Thoracic aorta (tissue), 2 donors: ENCODE measurements around the gene SMIM35. TPM values are rescaled to one million over a fixed set of nuclear protein-coding genes. Genes with fewer than 3 reads are reported as not detected.

Experiments
- ATAC-seq: fragments of 150-250 bp; one replicate; pipeline ENCODE4 v1.8.0; 2017; ENCODE audit warnings: low read depth; ENCODE audit not compliant: insufficient number of reproducible peaks, low FRiP score
- DNase-seq: peaks from one replicate; pipeline ENCODE4 v3.0.0-alpha.2; 2020; ENCODE audit warnings: low spot score
- H3K27ac ChIP-seq, 2 donors: fragments of 200-600 bp; sonication (generic); 1 replicate in 1 of 2; 2 replicates in 1 of 2; pipeline ENCODE4 v1.5.1; 2016; ENCODE audit warnings: mild to moderate bottlenecking in 2 of 2, moderate library complexity in 2 of 2
- H3K27me3 ChIP-seq: fragments of 200-600 bp; sonication (generic); replicated peaks from 2 replicates; pipeline ENCODE4 v1.6.0; 2016; ENCODE audit warnings: mild to moderate bottlenecking; ENCODE audit not compliant: insufficient read depth
- H3K36me3 ChIP-seq: fragments of 200-600 bp; sonication (generic); one replicate; pipeline ENCODE4 v1.5.1; 2016
- H3K4me1 ChIP-seq, 2 donors: fragments of 200-600 bp; sonication (generic); 1 replicate in 1 of 2; 2 replicates in 1 of 2; pipeline versions ENCODE4 v1.5.1 to v1.6.0; 2016; ENCODE audit warnings: low read depth in 2 of 2, mild to moderate bottlenecking in 1 of 2; ENCODE audit not compliant: control insufficient read depth in 1 of 2
- H3K4me3 ChIP-seq: fragments of 200-600 bp; sonication (generic); 2 replicates; pipeline ENCODE4 v1.5.1; 2016; ENCODE audit warnings: mild to moderate bottlenecking
- H3K9me3 ChIP-seq: fragments of 200-600 bp; sonication (generic); 2 replicates; pipeline ENCODE4 v1.5.1; 2016
- total RNA-seq, 2 donors: library from RNA; depleted of rRNA; stranded (reverse); fragments of >200 nt; gene quantifications; one replicate each; pipeline versions ENCODE4 v1.1.0 to v1.2.3, GENCODE V29; 2016
- TF ChIP-seq, protein P1 (sequence below): fragments of 200-600 bp; sonication (generic); IDR thresholded peaks from one replicate; pipeline ENCODE4 v1.5.1; 2019; ENCODE audit warnings: antibody characterized with exemption

The SMIM35 gene
- total RNA-seq, 2 donors from 2014 or later = not detected

DNA sequence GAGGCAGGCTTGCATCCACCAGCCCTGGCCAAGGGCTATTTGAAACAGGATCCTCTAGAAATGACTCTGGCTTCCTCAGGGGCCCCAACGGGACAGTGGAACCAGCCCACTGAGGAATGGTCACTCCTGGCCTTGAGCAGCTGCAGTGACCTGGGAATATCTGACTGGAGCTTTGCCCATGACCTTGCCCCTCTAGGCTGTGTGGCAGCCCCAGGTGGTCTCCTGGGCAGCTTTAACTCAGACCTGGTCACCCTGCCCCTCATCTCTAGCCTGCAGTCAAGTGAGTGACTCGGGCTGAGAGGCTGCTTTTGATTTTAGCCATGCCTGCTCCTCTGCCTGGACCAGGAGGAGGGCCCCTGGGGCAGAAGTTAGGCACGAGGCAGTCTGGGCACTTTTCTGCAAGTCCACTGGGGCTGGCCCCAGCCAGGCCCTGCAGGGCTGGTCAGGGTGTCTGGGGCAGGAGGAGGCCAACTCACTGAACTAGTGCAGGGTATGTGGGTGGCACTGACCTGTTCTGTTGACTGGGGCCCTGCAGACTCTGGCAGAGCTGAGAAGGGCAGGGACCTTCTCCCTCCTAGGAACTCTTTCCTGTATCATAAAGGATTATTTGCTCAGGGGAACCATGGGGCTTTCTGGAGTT, 87.3 kb downstream of the SMIM35 start:
- Histone ChIP-seq H3K4me1 (no peaks in the 10 kb centered on the region), H3K36me3 (no peaks in the 10 kb centered on the region), H3K4me3 (no peak overlapping the region), H3K27me3 (no peaks in the 10 kb centered on the region), H3K9me3 (no peaks in the 10 kb centered on the region), H3K27ac (no peak overlapping the region)
- TF ChIP-seq, protein P1, sequence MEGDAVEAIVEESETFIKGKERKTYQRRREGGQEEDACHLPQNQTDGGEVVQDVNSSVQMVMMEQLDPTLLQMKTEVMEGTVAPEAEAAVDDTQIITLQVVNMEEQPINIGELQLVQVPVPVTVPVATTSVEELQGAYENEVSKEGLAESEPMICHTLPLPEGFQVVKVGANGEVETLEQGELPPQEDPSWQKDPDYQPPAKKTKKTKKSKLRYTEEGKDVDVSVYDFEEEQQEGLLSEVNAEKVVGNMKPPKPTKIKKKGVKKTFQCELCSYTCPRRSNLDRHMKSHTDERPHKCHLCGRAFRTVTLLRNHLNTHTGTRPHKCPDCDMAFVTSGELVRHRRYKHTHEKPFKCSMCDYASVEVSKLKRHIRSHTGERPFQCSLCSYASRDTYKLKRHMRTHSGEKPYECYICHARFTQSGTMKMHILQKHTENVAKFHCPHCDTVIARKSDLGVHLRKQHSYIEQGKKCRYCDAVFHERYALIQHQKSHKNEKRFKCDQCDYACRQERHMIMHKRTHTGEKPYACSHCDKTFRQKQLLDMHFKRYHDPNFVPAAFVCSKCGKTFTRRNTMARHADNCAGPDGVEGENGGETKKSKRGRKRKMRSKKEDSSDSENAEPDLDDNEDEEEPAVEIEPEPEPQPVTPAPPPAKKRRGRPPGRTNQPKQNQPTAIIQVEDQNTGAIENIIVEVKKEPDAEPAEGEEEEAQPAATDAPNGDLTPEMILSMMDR = no peak
- no peak for DNase-seq
- no peak for ATAC-seq

DNA sequence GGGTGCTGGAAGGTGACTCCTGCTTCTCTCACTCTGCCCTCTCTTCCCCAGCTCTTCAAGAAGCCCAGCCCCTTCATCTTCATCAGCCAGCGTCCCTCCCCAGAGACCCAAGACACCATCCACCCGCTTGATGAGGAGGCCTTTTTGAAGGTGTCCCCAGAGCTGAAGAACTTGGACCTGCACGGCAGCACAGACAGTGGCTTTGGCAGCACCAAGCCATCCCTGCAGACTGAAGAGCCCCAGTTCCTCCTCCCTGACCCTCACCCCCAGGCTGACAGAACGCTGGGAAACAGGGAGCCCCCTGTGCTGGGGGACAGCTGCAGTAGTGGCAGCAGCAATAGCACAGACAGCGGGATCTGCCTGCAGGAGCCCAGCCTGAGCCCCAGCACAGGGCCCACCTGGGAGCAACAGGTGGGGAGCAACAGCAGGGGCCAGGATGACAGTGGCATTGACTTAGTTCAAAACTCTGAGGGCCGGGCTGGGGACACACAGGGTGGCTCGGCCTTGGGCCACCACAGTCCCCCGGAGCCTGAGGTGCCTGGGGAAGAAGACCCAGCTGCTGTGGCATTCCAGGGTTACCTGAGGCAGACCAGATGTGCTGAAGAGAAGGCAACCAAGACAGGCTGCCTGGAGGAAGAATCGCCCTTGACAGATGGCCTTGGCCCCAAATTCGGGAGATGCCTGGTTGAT, 88.0 kb downstream of the SMIM35 start:
- no peak overlapping the region for H3K27ac ChIP-seq
- no peak for ATAC-seq
- no peaks in the 10 kb centered on the region for H3K36me3 ChIP-seq
- H3K27me3 ChIP-seq = no peaks in the 10 kb centered on the region
- TF ChIP-seq, protein P1 = no peak
- no peak for DNase-seq
- no peak overlapping the region for H3K4me3 ChIP-seq
- H3K9me3 ChIP-seq = no peaks in the 10 kb centered on the region
- no peaks in the 10 kb centered on the region for H3K4me1 ChIP-seq

DNA sequence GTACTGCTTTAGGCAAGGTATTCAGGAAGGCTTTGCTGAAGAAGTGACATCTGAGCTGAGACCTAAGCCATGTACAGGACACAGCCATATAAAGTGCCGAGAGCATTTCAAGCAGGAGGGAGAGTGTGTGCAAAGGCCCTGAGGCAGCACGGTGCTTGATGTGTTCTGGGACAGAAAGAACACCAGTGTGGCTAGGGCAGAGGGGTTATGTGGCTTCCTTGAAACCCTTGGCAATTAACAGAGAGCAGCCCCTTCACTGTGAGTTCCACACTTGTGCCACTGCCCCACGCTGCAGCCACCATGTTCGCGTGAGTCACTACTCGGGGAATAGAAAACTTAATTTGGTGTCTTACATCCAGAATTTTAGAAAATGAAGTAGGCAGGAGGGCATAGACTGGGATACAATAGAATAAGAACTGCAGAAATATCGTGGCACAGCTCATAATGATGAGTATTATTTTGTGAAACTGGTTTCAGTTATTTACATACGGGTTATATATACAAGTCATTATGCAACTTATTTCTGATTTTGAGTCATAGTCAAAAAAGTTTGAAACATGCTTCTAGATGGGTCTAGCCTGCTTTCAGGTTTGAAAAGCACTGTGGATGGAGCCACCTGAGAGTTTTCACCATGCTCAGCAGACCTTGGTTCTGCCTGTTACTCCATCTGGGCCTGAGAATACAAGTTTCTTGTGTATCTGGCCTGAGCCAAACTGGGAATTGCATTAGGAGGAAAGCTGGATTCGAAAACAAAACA, 88.8 kb downstream of the SMIM35 start:
- no peaks in the 10 kb centered on the region for H3K36me3 ChIP-seq
- H3K27me3 ChIP-seq = no peaks in the 10 kb centered on the region
- ATAC-seq (no peak), DNase-seq (no peak)
- no peak overlapping the region for H3K4me3 ChIP-seq
- no peaks in the 10 kb centered on the region for H3K4me1 ChIP-seq
- H3K27ac ChIP-seq = no peak overlapping the region
- no peaks in the 10 kb centered on the region for H3K9me3 ChIP-seq
- TF ChIP-seq, protein P1 = no peak

DNA sequence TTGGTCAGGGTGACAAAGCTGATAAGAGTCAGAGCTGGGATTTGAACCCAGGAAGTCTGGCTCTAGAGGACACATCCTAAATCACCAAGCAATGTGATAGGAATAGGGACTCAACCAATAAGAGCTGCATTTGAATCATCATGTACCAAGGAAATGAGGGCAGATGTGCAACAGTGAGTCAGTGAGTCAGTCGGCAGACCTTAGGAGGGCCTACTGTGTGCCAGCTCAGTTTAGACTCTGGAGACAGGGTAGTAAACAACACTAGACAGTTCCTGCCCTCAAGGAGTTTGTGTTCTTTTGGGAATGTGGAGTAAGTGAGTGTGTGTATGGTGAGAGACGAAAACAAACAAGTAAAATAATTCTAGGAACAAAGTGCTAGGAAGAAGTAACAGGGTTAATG, 89.4 kb downstream of the SMIM35 start:
- no peak overlapping the region for H3K4me3 ChIP-seq
- H3K9me3 ChIP-seq = no peaks in the 10 kb centered on the region
- TF ChIP-seq, protein P1 = no peak
- no peaks in the 10 kb centered on the region for H3K27me3 ChIP-seq
- H3K27ac ChIP-seq = no peak overlapping the region
- H3K4me1 ChIP-seq = no peaks in the 10 kb centered on the region
- H3K36me3 ChIP-seq = no peaks in the 10 kb centered on the region
- DNase-seq = no peak
- ATAC-seq = no peak

DNA sequence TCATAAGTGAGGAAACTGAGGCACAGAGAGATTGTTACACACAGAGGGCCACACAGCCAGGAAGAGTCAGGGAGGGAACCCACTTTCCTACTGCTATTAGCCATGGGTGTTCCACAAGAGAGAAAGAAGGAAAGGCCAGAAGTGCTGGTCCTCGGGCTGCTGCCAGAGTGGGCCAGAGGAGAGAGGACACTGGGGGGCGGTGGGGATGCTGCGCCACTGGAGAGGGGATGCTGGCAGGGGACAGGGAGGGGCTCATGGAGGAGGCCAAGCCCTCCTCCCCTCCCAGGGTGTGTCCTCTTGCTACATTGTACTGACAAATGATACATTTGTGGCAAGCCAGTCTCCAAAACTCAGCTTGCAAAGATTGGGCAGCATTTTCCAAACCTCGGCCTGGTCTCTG, 90.7 kb downstream of the SMIM35 start:
- no peak for ATAC-seq
- TF ChIP-seq, protein P1 = no peak
- H3K27me3 ChIP-seq = no peaks in the 10 kb centered on the region
- H3K27ac ChIP-seq = no peak overlapping the region
- H3K36me3 ChIP-seq = no peaks in the 10 kb centered on the region
- DNase-seq = no peak
- no peak overlapping the region for H3K4me3 ChIP-seq
- no peaks in the 10 kb centered on the region for H3K4me1 ChIP-seq
- H3K9me3 ChIP-seq = no peaks in the 10 kb centered on the region
